Psoas muscle (tissue), 8 donors: ENCODE results near the gene NINL. TPM values are rescaled to one million over a fixed set of nuclear protein-coding genes. Genes with fewer than 3 reads are reported as not detected.

Experiments used
- ATAC-seq, 4 donors: fragments of 200-7000 bp; cut with Tn5 transposase; one replicate each; pipeline ENCODE4 v1.9.1; 2020; ENCODE audit warnings: moderate library complexity in 3 of 4, mild to moderate bottlenecking in 2 of 4
- DNase-seq, 2 donors: peaks; one replicate each; pipeline ENCODE4 v3.0.0-alpha.2; 2020
- H3K27ac ChIP-seq: fragments of 200-600 bp; one replicate; pipeline ENCODE4 v1.8.0; 2022
- H3K27me3 ChIP-seq, 3 donors: fragments of 200-600 bp in 1 of 3; one replicate each; pipeline versions ENCODE4 v1.6.1 to v1.8.0; 2013 to 2022; ENCODE audit warnings: low read length in 2 of 3, mild to moderate bottlenecking in 2 of 3, moderate library complexity in 1 of 3; ENCODE audit not compliant: insufficient read depth in 3 of 3
- H3K36me3 ChIP-seq, 2 donors: fragments of 200-600 bp in 1 of 2; one replicate each; pipeline versions ENCODE4 v1.6.1 to v1.8.0; 2013 to 2022; ENCODE audit warnings: low read depth in 1 of 2, mild to moderate bottlenecking in 1 of 2, moderate library complexity in 1 of 2; ENCODE audit not compliant: insufficient read depth in 1 of 2
- H3K4me1 ChIP-seq: fragments of 200-600 bp; one replicate; pipeline ENCODE4 v1.8.0; 2022
- H3K4me3 ChIP-seq: fragments of 200-600 bp; one replicate; pipeline ENCODE4 v1.8.0; 2022; ENCODE audit warnings: mild to moderate bottlenecking
- H3K9me3 ChIP-seq: fragments of 200-600 bp; one replicate; pipeline ENCODE4 v1.8.0; 2022
- WGBS, 3 donors: extraction: QIAGEN DNeasy Blood & Tissue Kit; methylation state at CpG; one replicate each; pipeline versions ENCODE4 v1.1.6 to v1.1.7; 2013; 5-methylcytosine and 5-hydroxymethylcytosine counted together
- intact Hi-C, 2 donors: fragments of 100-400 bp; cut with DNase I; formaldehyde crosslinking; loops; one replicate each; pipeline versions ENCODE4 v1.11.0 to v1.14.2; 2022
- polyA plus RNA-seq, 3 donors: library from polyadenylated mRNA; stranded (reverse); fragments of 200-250 nt; gene quantifications; one replicate each; pipeline ENCODE4 v1.2.3, GENCODE V29; 2013
- total RNA-seq, 4 donors: library from RNA; stranded (reverse); fragmentation: NEBNext Ultra II Directional in 2 of 4; extraction: Animal tissue kit (Norgen Biotek cat#: 25700) in 2 of 4; gene quantifications; one replicate each; pipeline versions ENCODE4 v1.2.1 to v1.2.4, GENCODE V29; 2021 to 2023
- TF ChIP-seq, protein P1 (sequence below): fragments of 200-600 bp; IDR thresholded peaks from one replicate; pipeline ENCODE4 v1.8.0; 2022; ENCODE audit warnings: antibody characterized with exemption
- donor health status: healthy with polysubstance abuse.
- donor health status: DM: no; HTN: no; CAD: no; lungs with moderate emphysema.
- donor health status: Bipolar disorder and iron deficiency.
- donor health status: healthy.
- donor health status: DM: yes; HTN: yes; CAD: no.
- donor health status: DM: no; HTN: no; CAD: no.
- donor health status: DM: no; HTN: no; CAD: no.
- donor health status: DM: yes; HTN: yes; CAD: no.

NINL gene
- total and polyA plus RNA-seq, 7 donors: 0.22 to 1.3 (median 0.42) TPM

GRCh38 chr20:25465243-25466135 is 119.8 kb downstream of the NINL start:
- H3K4me1 ChIP-seq: no peaks in the 10 kb centered on the region
- DNase-seq (no peak), ATAC-seq (no peak)
- TF ChIP-seq, protein P1, sequence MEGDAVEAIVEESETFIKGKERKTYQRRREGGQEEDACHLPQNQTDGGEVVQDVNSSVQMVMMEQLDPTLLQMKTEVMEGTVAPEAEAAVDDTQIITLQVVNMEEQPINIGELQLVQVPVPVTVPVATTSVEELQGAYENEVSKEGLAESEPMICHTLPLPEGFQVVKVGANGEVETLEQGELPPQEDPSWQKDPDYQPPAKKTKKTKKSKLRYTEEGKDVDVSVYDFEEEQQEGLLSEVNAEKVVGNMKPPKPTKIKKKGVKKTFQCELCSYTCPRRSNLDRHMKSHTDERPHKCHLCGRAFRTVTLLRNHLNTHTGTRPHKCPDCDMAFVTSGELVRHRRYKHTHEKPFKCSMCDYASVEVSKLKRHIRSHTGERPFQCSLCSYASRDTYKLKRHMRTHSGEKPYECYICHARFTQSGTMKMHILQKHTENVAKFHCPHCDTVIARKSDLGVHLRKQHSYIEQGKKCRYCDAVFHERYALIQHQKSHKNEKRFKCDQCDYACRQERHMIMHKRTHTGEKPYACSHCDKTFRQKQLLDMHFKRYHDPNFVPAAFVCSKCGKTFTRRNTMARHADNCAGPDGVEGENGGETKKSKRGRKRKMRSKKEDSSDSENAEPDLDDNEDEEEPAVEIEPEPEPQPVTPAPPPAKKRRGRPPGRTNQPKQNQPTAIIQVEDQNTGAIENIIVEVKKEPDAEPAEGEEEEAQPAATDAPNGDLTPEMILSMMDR: no peak
- 51 to 61% (median 58%) methylated on average over 15 of the region's 15 CpGs for WGBS, 3 donors
- no peaks in the 10 kb centered on the region for H3K9me3 ChIP-seq
- no peak overlapping the region for H3K27ac ChIP-seq
- peaks cover 0 to 6% of the 10 kb centered on the region in 2 donors for H3K36me3 ChIP-seq
- intact Hi-C loops: no loop called here
- no peaks in the 10 kb centered on the region for H3K27me3 ChIP-seq
- H3K4me3 ChIP-seq: no peak overlapping the region

GRCh38 chr20:25464501-25465242 is 120.7 kb downstream of the NINL start:
- WGBS, 3 donors: 34 to 53% (median 46%) methylated on average over 13 of the region's 13 CpGs
- H3K27ac ChIP-seq: no peak overlapping the region
- no peak for ATAC-seq
- H3K9me3 ChIP-seq: no peaks in the 10 kb centered on the region
- intact Hi-C loops: no loop called here
- DNase-seq: no peak
- peaks cover 0 to 6% of the 10 kb centered on the region in 2 donors for H3K36me3 ChIP-seq
- no peaks in the 10 kb centered on the region for H3K27me3 ChIP-seq
- H3K4me1 ChIP-seq: no peaks in the 10 kb centered on the region
- TF ChIP-seq, protein P1: no peak
- no peak overlapping the region for H3K4me3 ChIP-seq

- DNase-seq (no peak), ATAC-seq (no peak)
- WGBS, 3 donors: 80 to 85% (median 83%) methylated on average over 18 of the region's 18 CpGs
- Histone ChIP-seq H3K36me3 (peaks cover 0 to 3% of the 10 kb centered on the region in 2 donors), H3K9me3 (no peaks in the 10 kb centered on the region), H3K4me1 (no peaks in the 10 kb centered on the region), H3K4me3 (no peak overlapping the region), H3K27me3 (no peaks in the 10 kb centered on the region), H3K27ac (no peak overlapping the region)
- TF ChIP-seq, protein P1: no peak
- intact Hi-C loops: no loop called here
These were observed 123.4 kb downstream of the NINL start for GRCh38 chr20:25461786-25462545.

DNA sequence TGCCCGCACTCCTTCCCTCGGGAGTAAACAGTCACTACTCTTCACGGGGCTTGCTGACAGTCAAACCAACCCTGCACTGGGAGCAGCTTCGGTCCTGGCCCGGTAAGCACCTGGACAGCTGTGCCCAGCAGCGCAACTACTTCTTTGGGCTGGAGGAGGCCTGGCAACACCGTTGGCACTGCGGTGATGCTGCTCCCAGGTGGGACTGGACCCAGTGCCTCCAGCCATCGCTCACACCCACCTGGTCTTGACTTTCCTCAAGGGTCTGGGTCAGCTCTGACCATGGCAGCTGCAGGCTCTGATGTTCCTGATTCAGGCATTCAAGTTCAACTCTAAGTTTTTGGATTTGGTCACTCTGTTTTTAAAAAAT is 124.1 kb downstream of the NINL start:
- DNase-seq (no peak), ATAC-seq (no peak)
- WGBS, 3 donors: 79 to 93% (median 80%) methylated on average over 9 of the region's 9 CpGs
- no peaks in the 10 kb centered on the region for H3K27me3 ChIP-seq
- H3K4me1 ChIP-seq: no peaks in the 10 kb centered on the region
- TF ChIP-seq, protein P1: no peak
- intact Hi-C loops: no loop called here
- no peak overlapping the region for H3K27ac ChIP-seq
- no peaks in the 10 kb centered on the region for H3K9me3 ChIP-seq
- no peaks in the 10 kb centered on the region for H3K36me3 ChIP-seq
- H3K4me3 ChIP-seq: no peak overlapping the region
